ENCODE results near the gene GDPD5. TPM values are rescaled to one million over a fixed set of nuclear protein-coding genes. Genes with fewer than 3 reads are reported as not detected.

The GDPD5 gene
- total RNA-seq, 4 donors from 2014 or later = 9.6 to 52.9 (median 28.2) TPM

GRCh38 chr11:75463106-75463774 is 62.5 kb downstream of the GDPD5 start:
- Histone ChIP-seq H3K9me3 (no peaks in the 10 kb centered on the region), H3K4me1 (no peaks in the 10 kb centered on the region), H3K36me3 (no peaks in the 10 kb centered on the region), H3K4me3 (no peak overlapping the region), H3K27me3 (no peaks in the 10 kb centered on the region), H3K27ac (no peak overlapping the region)
- intact Hi-C loops (cut with DNase I; ENCODE audit: low total_unique reads) = no loop called here
- DNase-seq = no peak
- TF ChIP-seq POLR2A (IDR thresholded peaks at IDR 0.05) = no peak
- no peak for TF ChIP-seq CTCF (IDR thresholded peaks at IDR 0.05)

- H3K36me3 ChIP-seq = no peaks in the 10 kb centered on the region
- no peaks in the 10 kb centered on the region for H3K27me3 ChIP-seq
- TF ChIP-seq POLR2A (IDR thresholded peaks at IDR 0.05) (no peak), CTCF (IDR thresholded peaks at IDR 0.05) (no peak)
- intact Hi-C loops (cut with DNase I; ENCODE audit: low total_unique reads) = no loop called here
- no peaks in the 10 kb centered on the region for H3K4me1 ChIP-seq
- H3K9me3 ChIP-seq = no peaks in the 10 kb centered on the region
- no peak overlapping the region for H3K27ac ChIP-seq
- no peak for DNase-seq
- H3K4me3 ChIP-seq = no peak overlapping the region
Measured at GRCh38 chr11:75462117-75462653, 63.6 kb downstream of the GDPD5 start.

GRCh38 chr11:75461151-75461550 is 64.6 kb downstream of the GDPD5 start:
- intact Hi-C loops (cut with DNase I; ENCODE audit: low total_unique reads) = no loop called here
- Histone ChIP-seq H3K27me3 (no peaks in the 10 kb centered on the region), H3K4me3 (no peak overlapping the region), H3K4me1 (no peaks in the 10 kb centered on the region), H3K9me3 (no peaks in the 10 kb centered on the region), H3K27ac (no peak overlapping the region), H3K36me3 (no peaks in the 10 kb centered on the region)
- TF ChIP-seq POLR2A (IDR thresholded peaks at IDR 0.05) (no peak), CTCF (IDR thresholded peaks at IDR 0.05) (no peak)
- no peak for DNase-seq

GRCh38 chr11:75456596-75457183 is 69.1 kb downstream of the GDPD5 start:
- Histone ChIP-seq H3K27me3 (no peaks in the 10 kb centered on the region), H3K4me3 (no peak overlapping the region), H3K4me1 (peaks cover 0 to 9% of the 10 kb centered on the region in 2 donors), H3K27ac (no peak overlapping the region), H3K36me3 (no peaks in the 10 kb centered on the region), H3K9me3 (no peaks in the 10 kb centered on the region)
- no peak for DNase-seq
- no peak for TF ChIP-seq CTCF (IDR thresholded peaks at IDR 0.05)
- TF ChIP-seq POLR2A (IDR thresholded peaks at IDR 0.05) = no peak
- intact Hi-C loops (cut with DNase I; ENCODE audit: low total_unique reads) = no loop called here

GRCh38 chr11:75454987-75455386 is 70.8 kb downstream of the GDPD5 start:
- no peaks in the 10 kb centered on the region for H3K27me3 ChIP-seq
- TF ChIP-seq CTCF (IDR thresholded peaks at IDR 0.05) (no peak), POLR2A (IDR thresholded peaks at IDR 0.05) (no peak)
- intact Hi-C loops (cut with DNase I; ENCODE audit: low total_unique reads) = no loop called here
- H3K4me1 ChIP-seq = peaks cover 0 to 9% of the 10 kb centered on the region in 2 donors
- H3K4me3 ChIP-seq = no peak overlapping the region
- H3K9me3 ChIP-seq = no peaks in the 10 kb centered on the region
- no peaks in the 10 kb centered on the region for H3K36me3 ChIP-seq
- DNase-seq = no peak
- H3K27ac ChIP-seq = peak overlapping the region; percentile 51 to 54

Data from uterus (tissue), 4 donors.